ENCODE measurements around the gene ASB13.

ASB13 gene, protein sequence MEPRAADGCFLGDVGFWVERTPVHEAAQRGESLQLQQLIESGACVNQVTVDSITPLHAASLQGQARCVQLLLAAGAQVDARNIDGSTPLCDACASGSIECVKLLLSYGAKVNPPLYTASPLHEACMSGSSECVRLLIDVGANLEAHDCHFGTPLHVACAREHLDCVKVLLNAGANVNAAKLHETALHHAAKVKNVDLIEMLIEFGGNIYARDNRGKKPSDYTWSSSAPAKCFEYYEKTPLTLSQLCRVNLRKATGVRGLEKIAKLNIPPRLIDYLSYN

DNA sequence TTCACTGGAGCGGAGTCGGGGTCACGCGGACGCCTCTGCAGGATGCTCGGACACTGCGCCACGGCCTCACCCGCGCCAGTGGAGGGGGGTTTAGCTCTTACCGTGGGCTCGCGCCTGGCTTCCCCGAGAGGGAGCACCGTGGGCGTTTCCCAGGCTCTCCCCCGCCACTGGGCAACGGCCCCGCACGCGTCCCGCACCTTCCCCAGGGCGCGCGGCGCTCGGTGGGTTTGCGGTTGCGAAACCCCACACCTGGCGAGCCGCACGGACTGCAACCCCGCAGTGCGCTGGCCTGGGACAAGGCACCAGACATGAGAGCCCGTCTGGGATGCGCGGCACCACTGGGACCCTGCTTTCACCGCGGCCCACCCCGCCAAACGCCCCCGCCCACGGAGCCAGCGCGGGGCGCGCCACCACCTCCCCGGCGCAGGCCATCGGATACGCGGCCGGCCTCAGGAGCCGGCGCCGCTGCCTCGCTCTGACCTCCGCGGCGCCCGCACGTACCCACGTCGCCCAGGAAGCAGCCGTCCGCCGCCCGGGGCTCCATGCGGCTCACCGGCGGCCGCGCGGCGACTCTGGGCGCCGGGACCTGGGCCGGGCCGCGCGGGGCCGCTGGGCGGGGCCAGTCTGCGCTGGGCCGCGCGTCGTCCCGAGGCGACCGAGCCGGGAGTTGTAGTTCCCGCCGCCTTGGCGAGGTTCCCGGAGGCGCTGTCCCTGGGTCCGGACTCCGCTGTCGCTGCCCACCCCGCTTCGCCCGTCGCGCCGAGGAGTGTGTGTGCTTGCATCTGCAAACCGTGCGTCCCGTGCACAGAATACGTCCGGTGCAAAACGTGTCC is at the start of gene ASB13:
TSS of gene ASB13 (minus strand) at position 588 of the 833 bp plus-strand sequence. CDS start at position 544, 44 bp downstream.
- DNase-seq (ENCODE audit: low read depth in 1 of 2, low spot score in 1 of 2) = peak; percentile 84 to 85
- TF ChIP-seq JUND (IDR thresholded peaks at IDR 0.05; ENCODE audit: low read depth) = no peak
- in situ Hi-C loops (cut with HindIII; ENCODE audit: low pct_unique_long_range_greater_than_20kb, low sequenced_read_pairs) = no loop called here

DNA sequence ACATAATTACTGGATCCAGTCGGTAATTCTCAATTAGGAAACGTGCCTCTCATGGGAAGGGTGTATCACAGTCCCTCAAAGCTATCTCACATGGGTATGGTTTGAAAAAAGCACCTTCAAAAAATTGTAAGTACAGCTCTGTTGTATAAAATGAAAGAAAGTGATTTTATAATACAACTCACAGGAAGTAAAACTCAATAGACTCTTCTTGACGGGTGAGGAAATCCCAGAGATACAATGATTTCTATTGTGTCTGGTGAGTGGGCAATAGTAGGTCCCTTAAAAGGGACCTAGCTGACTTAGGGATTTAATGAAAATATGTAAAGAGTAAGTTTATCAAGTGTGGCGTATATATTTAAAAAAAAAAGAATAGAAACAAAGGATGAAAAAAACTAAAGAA is 45.2 kb upstream of the ASB13 start:
- in situ Hi-C loops (cut with HindIII; ENCODE audit: low pct_unique_long_range_greater_than_20kb, low sequenced_read_pairs) = no loop called here
- no peak for DNase-seq (ENCODE audit: low read depth in 1 of 2, low spot score in 1 of 2)
- no peak for TF ChIP-seq JUND (IDR thresholded peaks at IDR 0.05; ENCODE audit: low read depth)

DNA sequence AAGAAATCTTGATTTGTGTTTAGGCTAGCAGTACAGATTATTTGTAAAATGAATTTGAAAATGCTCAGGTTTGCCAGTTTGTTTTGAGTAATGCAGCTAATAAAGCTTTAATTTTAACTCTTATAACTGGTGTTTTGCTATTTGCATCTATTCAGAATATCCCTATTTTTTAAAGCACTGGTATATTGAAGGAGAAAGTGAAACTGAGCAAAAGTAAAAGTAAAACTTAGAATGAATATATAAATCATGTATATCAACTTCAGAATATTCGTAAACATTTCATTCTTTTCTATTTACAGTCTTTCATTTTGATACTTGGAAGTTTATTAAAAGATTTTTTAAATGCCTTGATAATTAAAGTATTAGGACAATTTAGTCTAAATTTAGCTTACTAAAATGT is 44.5 kb upstream of the ASB13 start:
- TF ChIP-seq JUND (IDR thresholded peaks at IDR 0.05; ENCODE audit: low read depth) = no peak
- DNase-seq (ENCODE audit: low read depth in 1 of 2, low spot score in 1 of 2) = no peak
- in situ Hi-C loops (cut with HindIII; ENCODE audit: low pct_unique_long_range_greater_than_20kb, low sequenced_read_pairs) = no loop called here

DNA sequence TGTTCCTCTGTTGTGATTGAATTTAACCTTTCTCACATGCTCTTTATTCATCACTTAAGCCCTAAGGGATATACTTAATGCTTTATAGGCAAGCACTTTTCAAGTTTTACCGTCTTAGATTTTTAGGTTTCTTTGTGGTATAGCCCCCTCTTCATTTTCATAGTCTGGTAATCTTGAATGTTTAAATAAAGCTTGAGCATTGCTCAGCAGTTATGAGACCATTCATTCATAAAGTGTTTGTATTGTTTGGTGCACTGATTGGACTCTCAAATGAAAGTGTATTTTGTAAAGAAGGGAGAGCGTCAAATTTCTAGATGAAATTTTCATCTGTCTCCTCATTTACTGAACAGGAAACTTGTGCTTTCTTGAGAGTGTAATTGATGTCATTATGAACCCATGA is 43.5 kb upstream of the ASB13 start:
- TF ChIP-seq JUND (IDR thresholded peaks at IDR 0.05; ENCODE audit: low read depth) = no peak
- DNase-seq (ENCODE audit: low read depth in 1 of 2, low spot score in 1 of 2) = no peak
- in situ Hi-C loops (cut with HindIII; ENCODE audit: low pct_unique_long_range_greater_than_20kb, low sequenced_read_pairs) = no loop called here

DNA sequence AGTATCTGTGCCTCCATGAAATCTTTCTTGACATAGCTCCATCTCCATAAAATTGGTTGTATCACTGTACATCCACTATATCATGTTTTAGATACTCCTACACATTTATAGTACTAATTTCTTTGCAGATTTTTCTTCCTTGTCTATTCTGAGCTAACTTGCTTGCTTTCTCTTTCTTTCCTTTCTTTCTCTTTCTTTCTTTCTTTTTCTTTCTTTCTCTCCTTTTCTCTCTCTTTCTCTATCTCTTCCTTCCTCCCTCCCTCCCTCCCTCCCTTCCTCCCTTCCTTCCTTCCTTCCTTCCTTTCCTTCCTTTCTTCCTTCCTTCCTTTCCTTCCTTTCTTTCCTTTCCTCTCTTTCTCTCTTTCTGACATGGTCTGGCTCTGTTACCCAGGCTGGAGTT is 42.0 kb upstream of the ASB13 start:
- no peak for DNase-seq (ENCODE audit: low read depth in 1 of 2, low spot score in 1 of 2)
- no peak for TF ChIP-seq JUND (IDR thresholded peaks at IDR 0.05; ENCODE audit: low read depth)
- in situ Hi-C loops (cut with HindIII; ENCODE audit: low pct_unique_long_range_greater_than_20kb, low sequenced_read_pairs) = no loop called here

DNA sequence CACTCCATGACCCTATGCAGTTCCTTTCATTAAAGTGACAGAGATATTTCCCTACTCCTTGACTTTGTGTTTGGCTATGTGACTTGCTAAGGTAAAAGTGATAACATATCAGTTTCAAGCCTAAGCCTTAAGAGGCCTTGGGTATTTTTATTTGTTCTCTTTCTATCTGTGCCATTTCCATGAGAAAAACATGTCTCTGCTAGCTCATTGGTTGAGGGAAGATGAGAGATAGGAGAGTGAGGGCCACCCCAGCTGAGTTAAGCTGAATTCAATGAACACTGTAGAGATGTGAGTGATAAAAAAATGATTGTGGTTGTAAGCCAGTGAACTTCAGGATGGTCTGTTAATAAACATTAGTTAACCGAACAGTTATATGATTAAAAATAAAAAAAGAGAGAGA is 31.7 kb upstream of the ASB13 start:
- TF ChIP-seq JUND (IDR thresholded peaks at IDR 0.05; ENCODE audit: low read depth) = no peak
- no peak for DNase-seq (ENCODE audit: low read depth in 1 of 2, low spot score in 1 of 2)

DNA sequence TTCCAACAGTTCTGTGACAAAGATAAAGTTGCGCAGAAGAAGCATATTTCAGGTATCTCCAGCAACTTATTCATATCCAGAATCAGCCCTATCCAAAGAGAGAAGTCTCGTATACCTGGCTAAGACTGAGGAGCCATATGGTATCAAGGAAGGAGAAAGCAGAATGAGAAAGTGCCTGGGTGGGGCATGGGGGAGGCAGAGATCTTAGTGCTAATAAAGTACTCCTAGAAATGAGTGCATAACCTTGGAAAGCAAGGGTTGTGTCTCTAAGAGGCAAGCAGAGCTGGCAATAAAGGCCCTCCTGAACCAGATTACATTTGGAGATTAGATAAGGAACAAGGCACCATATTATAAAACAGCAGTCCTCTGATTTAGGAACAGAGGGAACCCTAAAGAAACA is 30.9 kb upstream of the ASB13 start:
- DNase-seq (ENCODE audit: low read depth in 1 of 2, low spot score in 1 of 2) = no peak
- in situ Hi-C loops (cut with HindIII; ENCODE audit: low pct_unique_long_range_greater_than_20kb, low sequenced_read_pairs) = no loop called here
- no peak for TF ChIP-seq JUND (IDR thresholded peaks at IDR 0.05; ENCODE audit: low read depth)

More for the DNA sequence above, 31.7 kb upstream of the ASB13 start:
- in situ Hi-C loops (cut with HindIII; ENCODE audit: low pct_unique_long_range_greater_than_20kb, low sequenced_read_pairs) = no loop called here

DNA sequence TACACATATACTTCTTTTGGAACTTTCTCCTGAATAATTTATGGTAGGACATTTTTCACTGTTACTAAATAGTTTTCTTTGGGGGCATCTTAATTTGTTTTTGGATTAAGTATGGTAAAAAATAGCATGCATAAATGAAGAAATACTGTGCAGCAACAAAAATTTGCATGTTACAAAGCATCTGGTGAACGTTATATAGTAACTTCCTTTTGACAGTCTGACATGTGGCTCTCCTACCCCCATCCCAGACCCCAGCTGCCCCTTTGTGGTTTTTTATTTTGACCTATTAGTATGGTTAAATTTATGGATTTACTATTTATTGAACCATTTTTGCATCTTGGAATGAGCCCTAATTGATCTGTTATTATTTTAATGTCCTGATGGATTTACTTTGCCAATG is 28.2 kb upstream of the ASB13 start:
- DNase-seq (ENCODE audit: low read depth in 1 of 2, low spot score in 1 of 2) = no peak
- in situ Hi-C loops (cut with HindIII; ENCODE audit: low pct_unique_long_range_greater_than_20kb, low sequenced_read_pairs) = no loop called here
- no peak for TF ChIP-seq JUND (IDR thresholded peaks at IDR 0.05; ENCODE audit: low read depth)

DNA sequence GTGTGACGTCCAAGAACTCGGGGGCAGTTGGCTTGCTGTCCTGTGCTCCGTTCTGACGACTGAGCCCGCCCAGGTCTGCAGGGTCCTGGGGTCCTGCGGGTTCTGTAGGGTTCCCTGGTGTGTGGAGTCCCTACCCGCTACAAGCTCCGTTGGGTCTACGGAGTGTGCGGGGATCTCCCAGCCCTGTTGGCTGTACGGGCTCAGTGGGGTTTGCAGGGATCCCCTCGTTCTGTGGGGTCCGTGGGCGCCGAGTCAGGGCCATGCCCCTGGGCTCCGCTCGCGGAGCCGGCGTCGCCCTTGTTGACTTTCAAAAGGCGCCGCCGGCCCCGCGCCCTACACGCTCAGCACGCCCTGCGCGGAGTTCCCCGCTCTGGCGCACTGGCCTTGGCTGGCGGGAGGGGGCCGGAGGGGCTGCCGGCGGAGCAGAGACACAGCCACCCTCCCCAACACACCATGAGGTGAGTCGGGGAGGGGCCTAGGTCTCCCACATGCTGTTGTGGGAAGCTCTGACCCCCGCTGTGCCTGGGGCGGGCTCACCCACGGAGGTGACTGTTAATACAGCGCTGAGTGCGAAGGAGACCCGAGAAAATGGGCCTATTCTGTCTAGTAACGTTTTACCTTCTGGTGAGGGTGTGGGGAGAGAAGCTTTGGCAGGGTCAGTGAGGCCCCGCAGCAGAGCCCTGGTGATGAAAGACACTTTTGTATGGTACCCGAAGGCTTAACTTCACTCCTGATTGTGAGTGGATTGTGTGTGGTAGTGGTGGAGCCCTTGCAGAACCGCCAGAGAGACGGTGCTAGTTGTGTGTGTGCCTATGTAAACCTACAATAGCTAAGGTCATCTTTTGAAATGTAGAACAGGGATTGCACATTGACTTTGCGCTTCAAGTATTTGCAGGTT is 26.3 kb upstream of the ASB13 start:
- TF ChIP-seq JUND (IDR thresholded peaks at IDR 0.05; ENCODE audit: low read depth) = no peak
- peak in 1 of 2 experiments; percentile 53 for DNase-seq (ENCODE audit: low read depth in 1 of 2, low spot score in 1 of 2)
- in situ Hi-C loops (cut with HindIII; ENCODE audit: low pct_unique_long_range_greater_than_20kb, low sequenced_read_pairs) = no loop called here

DNA sequence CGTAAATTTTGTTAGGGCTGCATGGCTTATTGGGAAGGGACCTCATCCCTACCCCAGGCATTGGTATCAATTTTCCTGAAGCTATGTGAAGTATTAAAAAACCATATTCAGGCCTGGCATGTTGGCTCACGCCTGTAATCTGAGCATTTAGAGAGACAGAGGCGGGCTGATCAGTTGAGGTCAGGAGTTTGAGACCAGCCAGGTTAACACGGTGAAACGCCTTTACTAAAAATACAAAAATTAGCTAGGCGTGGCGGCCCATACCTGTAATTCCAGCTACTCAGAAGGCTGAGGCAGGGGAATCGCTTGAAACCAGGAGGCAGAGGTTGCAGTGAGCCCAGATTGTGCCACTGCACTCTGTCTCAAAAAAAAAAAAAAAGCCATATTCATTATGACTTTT is 25.4 kb upstream of the ASB13 start:
- in situ Hi-C loops (cut with HindIII; ENCODE audit: low pct_unique_long_range_greater_than_20kb, low sequenced_read_pairs) = no loop called here
- no peak for TF ChIP-seq JUND (IDR thresholded peaks at IDR 0.05; ENCODE audit: low read depth)
- no peak for DNase-seq (ENCODE audit: low read depth in 1 of 2, low spot score in 1 of 2)

DNA sequence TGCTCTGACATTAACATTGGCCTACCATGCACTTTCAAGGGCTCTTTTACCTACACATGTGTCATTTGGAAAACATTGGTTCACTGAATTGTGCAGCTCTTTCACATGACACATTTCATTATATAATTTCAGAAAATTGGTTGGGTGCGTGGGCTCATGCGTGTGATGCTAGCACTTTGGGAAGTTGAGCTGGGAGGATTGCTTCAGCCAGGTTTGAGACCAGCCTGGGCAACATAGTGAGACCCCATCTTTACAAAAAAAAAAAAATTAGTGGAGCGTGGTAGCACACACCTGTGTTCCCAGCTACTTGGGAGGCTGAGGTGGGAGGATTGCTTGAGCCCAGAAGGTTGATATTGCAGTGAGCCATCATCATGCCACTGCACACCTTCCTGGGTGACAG is 22.2 kb upstream of the ASB13 start:
- TF ChIP-seq JUND (IDR thresholded peaks at IDR 0.05; ENCODE audit: low read depth) = no peak
- no peak for DNase-seq (ENCODE audit: low read depth in 1 of 2, low spot score in 1 of 2)
- in situ Hi-C loops (cut with HindIII; ENCODE audit: low pct_unique_long_range_greater_than_20kb, low sequenced_read_pairs) = no loop called here

DNA sequence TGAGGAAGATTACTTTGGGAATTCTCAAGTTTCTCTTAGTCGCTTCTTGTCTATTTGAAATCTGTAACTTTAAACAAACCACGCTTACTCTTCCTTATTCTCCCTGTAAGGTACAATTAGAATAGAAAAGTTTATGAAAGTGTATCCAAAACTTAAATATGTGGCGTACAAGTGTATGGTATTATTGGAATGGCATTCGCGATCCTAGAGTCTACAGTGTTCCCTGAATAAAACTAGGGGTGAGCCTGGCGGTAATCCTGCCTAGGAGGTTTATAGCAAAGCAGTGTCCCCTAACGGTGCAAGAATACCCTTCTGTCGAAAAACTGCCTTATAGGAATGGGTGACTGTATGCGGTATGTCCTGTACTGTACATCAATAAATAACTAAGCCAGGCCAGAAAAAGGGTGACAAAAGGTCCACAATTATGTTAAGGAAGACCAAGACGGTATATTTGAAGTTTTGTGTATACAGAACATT is 19.4 kb upstream of the ASB13 start:
- in situ Hi-C loops (cut with HindIII; ENCODE audit: low pct_unique_long_range_greater_than_20kb, low sequenced_read_pairs) = no loop called here
- TF ChIP-seq JUND (IDR thresholded peaks at IDR 0.05; ENCODE audit: low read depth) = no peak
- DNase-seq (ENCODE audit: low read depth in 1 of 2, low spot score in 1 of 2) = no peak

Data from T47D (cell line).